Keratinocyte (primary cell): Measurements from ENCODE around the gene JMJD1C.

Experiments
- CTCF ChIP-seq, 3 experiments: IDR thresholded peaks in 1 of 3; conservative IDR thresholded peaks in 1 of 3; optimal IDR thresholded peaks in 1 of 3; 2 replicates in 2 of 3; 3 replicates in 1 of 3; pipeline versions ENCODE3 to v1.5.1; 2011; ENCODE audit warnings: low read length in 3 of 3, mild to moderate bottlenecking in 3 of 3, moderate library complexity in 2 of 3, control low read depth in 1 of 3, inconsistent platforms in 1 of 3; ENCODE audit not compliant: insufficient read depth in 2 of 3; ENCODE audit errors: extremely low read depth in 1 of 3
- EZH2 ChIP-seq: IDR thresholded peaks from one replicate; pipeline ENCODE4 v1.6.1; 2012; ENCODE audit warnings: inconsistent platforms, mild to moderate bottlenecking, low read length, moderate library complexity

DNA sequence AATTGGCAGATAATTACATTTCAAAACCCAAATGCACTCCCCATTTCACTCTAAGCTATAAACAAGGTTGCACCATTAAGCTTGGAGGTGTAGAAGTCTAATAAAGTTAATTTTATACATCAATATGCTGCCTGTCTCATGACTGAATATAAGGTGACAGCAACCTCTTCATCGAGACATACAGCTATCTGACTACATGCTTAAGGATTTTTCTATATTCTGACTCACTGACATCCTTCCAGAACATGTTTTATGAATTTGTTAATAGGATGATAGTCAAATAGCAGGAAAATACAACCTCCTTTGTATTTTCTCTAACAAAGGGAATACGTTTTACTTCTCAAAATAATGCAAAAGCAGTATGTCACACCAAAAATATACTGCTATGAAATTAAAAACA lies 256.1 kb downstream of the JMJD1C start:
- TF ChIP-seq CTCF (optimal IDR thresholded peaks at IDR 0.05 in 1 of 3, IDR thresholded peaks at IDR 0.05 in 1 of 3, conservative IDR thresholded peaks at IDR 0.05 in 1 of 3; ENCODE audit: extremely low read depth in 1 of 3, insufficient read depth in 2 of 3, low read length in 3 of 3) (no peak), EZH2 (no peak)
